ENCODE measurements around the gene RDH13.
"Not testable (repeated sequence)": the region's sequence is repeated elsewhere in the genome, so short reads cannot be mapped to it uniquely, and the experiment has no call there.

Gene RDH13

DNA sequence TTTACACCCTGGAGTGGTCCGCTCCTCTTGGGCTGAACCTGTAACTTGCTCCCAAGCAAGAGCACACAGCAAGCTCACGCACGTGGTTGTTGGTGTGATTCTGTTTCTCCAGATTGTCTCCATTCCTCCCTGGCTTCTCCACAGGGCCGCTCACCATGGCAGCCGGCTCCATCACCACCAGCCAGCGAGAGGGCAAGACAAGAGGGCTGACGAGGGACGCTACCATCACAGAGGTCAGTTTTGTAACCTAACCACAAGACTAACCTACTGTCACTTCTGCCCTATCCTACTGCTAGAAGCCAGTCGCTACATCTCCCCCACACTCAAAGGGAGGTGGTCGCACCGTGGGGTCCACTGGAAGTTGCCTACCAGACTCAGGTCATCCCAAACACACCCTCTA lies 20.3 kb downstream of the RDH13 start:
- no peak for DNase-seq

DNA sequence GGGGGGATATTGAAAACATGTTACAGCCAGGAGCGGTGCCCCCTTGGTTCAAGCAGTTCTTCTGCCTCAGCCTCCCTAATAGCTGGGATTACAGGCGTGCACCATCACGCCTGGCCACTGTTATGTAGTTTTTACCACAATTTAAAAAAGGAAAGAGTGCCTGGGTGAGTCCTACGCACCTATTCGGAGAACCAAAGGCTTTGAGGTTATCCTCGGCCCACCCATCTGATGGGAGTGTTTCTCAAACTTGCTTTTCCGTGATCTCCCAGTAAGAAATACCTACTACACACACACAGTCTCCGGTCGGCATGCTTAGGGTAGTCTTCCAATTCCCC lies 20.6 kb downstream of the RDH13 start:
- no peak for DNase-seq

GRCh38 chr19:55041627-55042343 lies 21.2 kb downstream of the RDH13 start:
- no peak for DNase-seq

DNA sequence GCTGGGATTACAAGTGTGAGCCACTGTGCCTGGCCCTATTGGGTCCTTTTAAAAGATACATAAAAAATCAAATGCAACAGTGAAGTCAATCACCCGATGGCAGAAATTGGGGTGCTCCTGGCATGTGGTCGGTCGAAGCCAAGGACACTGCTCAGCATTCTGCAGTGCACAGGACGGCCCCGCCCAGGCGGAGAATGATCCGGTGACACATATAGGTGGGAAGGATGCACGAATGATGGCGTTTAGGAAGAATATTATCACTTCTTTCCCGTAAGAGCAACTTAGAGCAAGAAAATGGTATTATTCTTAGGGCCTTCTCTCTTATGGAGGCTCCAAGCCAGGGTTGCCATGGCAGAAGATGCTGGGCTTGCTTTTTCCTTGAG lies 21.7 kb downstream of the RDH13 start:
- DNase-seq = no peak

DNA sequence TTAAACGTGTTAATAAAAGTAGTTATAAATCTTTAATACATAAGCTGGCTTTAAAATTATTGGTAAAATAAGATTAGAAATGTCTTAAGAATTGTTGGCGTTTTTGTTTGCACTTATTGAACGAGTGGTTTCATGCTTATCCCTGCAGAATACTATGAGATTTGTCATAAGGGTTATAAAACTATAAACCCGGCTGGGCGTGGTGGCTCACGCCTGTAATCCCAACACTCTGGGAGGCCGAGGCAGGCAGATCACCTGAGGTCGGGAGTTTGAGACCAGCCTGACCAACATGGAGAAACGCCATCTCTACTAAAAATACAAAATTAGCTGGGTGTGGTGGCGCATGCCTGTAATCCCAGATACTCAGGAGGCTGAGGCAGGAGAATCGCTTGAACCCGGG lies 22.3 kb downstream of the RDH13 start:
- DNase-seq = not testable (repeated sequence)

GRCh38 chr19:55037603-55038002 lies 25.3 kb downstream of the RDH13 start:
- DNase-seq = not testable (repeated sequence)

DNA sequence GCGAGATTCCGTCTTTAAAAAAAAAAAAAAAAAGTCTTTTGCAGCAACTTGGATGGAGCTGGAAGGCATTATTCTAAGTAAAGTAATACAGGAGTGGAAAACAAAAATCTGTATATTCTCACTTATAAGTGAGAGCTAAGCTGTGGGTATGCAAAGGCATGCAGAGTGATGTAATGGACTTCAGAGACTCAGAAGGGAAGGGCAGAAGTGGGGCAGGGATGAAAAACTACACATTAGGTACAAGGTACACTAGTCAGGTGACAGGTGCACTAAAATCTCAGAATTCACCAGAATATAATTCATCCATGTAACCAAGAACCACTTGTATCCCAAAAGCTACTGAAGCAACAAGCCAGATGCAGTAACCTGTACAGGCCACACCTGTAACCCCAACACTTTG lies 26.9 kb downstream of the RDH13 start:
- no peak for DNase-seq

GRCh38 chr19:55034751-55035150 lies 28.2 kb downstream of the RDH13 start:
- DNase-seq = no peak

- not testable (repeated sequence) for DNase-seq
Observed at GRCh38 chr19:55032976-55033643, 29.8 kb downstream of the RDH13 start.

GRCh38 chr19:55032170-55032800 lies 30.7 kb downstream of the RDH13 start:
- DNase-seq = no peak

GRCh38 chr19:55031178-55031577 lies 31.8 kb downstream of the RDH13 start:
- no peak for DNase-seq

GRCh38 chr19:55028757-55029156 lies 34.2 kb downstream of the RDH13 start:
- no peak for DNase-seq

DNA sequence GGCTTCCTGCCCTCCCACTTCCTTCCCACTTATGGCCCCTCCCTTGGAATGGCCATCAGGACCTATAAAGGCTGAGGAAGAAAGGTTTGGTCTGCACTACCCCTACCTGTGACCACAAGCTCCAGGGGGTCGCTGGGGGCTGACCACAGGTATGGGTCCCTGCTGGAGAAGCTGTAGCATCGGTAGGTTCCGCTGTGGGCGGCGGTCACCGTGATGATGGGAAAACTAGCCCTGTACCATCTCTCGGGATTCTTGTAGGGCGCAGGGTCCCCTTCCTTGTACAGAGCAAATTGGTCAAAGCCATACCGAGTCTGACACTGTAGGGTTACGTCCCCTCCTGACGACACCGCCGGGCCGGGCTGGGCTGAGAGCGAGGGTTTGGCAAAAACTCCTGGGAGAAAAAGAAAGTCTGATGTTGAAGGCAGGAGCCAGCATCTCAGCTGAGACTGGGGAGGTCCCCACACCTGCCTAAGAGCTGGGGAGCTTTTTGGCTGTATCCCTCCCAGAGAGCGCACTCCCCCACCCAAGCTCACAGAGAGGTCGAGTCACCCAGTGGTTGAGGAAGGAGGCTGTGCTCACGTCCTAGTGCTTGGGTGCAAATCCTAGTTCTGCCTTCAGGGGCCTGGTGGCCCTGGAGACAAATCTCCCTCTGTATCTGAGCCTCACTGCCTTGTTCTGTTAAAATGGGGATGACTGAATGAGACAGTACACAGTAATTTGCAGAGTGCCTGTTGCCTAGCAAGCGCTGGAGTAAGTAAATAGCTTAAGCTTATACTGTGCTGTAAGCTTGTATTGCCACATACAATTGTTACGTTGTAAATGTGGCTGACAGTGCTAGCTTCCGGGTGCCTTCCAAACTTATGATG lies 35.2 kb downstream of the RDH13 start:
- DNase-seq = peak; percentile 5

DNA sequence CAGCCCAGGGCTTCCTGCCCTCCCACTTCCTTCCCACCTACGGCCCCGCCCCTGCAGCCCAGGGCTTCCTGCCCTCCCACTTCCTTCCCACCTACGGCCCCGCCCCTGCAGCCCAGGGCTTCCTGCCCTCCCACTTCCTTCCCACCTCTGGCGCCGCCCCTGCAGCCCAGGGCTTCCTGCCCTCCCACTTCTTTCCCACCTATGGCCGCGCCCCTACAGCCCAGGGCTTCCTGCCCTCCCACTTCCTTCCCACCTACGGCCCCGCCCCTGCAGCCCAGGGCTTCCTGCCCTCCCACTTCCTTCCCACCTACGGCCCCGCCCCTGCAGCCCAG lies 35.8 kb downstream of the RDH13 start:
- not testable (repeated sequence) for DNase-seq

DNA sequence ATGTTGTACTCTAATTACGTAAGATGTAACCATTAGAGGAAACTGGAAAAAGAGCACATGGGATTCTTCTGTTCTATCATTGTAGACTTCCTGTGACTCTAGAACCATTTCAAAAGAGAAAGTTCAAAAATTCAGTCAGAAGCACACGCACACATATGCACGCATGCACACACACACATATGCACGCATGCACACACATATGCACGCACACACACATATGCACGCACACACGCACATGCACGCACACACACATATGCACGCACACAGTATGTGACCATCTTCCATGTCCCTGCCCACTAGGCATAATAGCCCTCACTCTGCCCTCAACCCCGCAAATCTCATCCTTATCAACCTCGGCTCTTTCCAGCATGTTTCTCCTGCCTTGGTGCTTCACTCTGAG lies 38.8 kb downstream of the RDH13 start:
- no peak for DNase-seq

DNA sequence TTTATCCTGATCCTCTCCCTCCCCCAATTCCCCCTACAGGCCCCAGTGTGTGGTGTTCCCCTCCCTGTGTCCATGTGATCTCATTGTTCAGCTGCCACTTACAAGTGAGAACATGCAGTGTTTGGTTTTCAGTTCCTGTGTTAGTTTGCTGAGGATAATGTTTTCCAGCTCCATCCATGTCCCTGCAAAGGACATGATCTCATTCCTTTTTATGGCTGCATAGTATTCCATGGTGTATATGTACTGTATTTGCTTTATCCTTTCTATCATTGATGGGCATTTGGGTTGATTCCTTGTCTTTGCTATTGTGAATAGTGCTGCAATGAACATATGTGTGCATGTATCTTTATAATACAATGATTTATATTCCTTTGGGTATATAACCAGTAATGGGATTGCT lies 42.6 kb downstream of the RDH13 start:
- DNase-seq = not testable (repeated sequence)

- DNase-seq = no peak
Observed at GRCh38 chr19:55018633-55019032, 44.3 kb downstream of the RDH13 start.

DNA sequence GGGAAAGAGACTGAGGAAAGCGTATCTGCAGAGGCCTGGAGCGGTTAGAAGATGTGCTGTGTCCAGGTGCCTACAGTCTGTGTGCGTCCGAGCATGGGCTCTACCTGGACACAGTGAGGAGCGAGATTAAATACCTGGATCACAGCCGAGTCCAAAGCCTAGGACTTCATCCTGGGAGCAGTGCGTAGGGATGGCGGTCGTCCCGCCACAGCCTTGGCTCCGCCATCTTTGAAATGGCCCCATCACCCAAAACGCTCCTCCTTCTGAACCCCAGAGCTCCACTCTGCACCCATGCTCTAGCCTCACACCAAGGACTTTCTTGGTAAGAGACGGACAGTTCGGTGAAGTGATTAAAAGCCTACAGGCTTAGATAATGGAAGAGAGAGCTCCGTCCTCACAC lies 44.7 kb downstream of the RDH13 start:
- DNase-seq = no peak

- DNase-seq = no peak
Observed at GRCh38 chr19:55016017-55016416, 46.9 kb downstream of the RDH13 start.

- DNase-seq = no peak
Observed at GRCh38 chr19:55015126-55015525, 47.8 kb downstream of the RDH13 start.

DNA sequence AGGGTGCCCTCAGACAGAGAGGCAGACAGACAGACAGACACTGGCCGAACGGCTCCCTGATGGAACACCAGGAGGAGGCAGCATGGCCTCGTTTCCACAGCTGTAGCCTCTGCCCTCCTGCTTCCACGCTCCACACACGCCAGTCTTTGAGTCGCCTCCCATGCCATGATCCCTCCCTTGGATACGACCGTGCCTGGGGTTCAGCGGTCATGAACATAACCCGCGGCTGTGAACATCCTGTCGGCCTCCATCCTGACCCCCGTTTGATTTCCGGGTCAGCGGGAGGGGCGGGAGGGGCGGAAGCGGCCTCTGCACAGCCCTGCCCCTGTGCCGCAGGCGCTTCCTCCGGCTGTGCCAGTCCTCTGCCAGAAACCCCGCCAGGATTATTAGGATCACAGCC lies 48.2 kb downstream of the RDH13 start:
- DNase-seq = peak; percentile 64

GRCh38 chr19:55013596-55013995 lies 49.4 kb downstream of the RDH13 start:
- DNase-seq = no peak

DNA sequence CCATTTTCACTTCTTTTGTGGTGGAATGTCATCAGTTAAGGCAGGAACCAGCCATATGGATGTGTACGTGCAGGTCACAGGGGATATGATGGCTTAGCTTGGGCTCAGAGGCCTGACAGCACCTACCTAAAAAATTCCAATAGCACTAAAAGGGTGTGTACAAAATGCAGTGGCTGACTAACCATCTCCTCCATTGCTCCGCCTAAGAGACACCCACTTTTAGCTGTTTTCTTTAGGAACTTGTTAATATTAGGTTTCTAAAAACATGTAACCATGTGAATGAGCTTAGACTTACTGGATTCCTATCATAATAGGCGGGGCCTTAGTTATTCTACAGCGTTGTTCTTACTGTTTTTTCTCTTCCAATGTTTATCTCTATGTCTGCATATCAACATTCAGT lies 50.6 kb downstream of the RDH13 start:
- no peak for DNase-seq

DNA sequence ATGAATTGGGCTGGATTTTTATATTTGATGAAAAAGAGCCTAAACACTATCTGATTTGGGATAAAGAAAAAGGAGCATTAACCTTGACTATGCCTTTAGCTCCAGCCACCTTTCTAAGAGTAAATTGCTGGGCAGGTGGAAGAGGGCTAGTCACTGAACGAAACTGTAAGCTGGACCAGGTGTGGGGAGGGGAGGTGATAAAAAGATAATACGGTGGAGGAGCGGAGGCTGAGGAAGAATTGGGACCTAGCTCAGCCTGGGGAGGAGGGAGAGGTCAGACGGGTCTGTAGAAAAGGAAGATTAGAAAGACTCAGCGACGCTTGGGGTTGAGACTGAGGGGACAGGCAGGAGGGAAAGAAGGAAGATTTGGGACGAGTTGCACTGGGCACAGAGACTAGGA lies 52.4 kb downstream of the RDH13 start:
- not testable (repeated sequence) for DNase-seq
